Left lung (tissue), 10 donors: ENCODE results near the gene IFITM10. TPM values are rescaled to one million over a fixed set of nuclear protein-coding genes. Genes with fewer than 3 reads are reported as not detected.

Experiments
- ATAC-seq: fragments of 200-7000 bp; cut with Tn5 transposase; one replicate; pipeline ENCODE4 v1.9.1; 2020; ENCODE audit warnings: moderate library complexity
- DNase-seq, 4 donors: peaks; one replicate each; pipeline ENCODE4 v3.0.0-alpha.2; 2013 to 2020
- H3K27ac ChIP-seq, 2 donors: fragments of 200-600 bp; sonication (generic) in 1 of 2; one replicate each; pipeline versions ENCODE4 v1.5.0 to v1.8.0; 2020 to 2021
- H3K27me3 ChIP-seq, 2 donors: fragments of 200-600 bp; sonication (generic) in 1 of 2; one replicate each; pipeline versions ENCODE4 v1.5.0 to v1.8.0; 2020 to 2021
- H3K36me3 ChIP-seq, 2 donors: fragments of 200-600 bp; sonication (generic) in 1 of 2; one replicate each; pipeline versions ENCODE4 v1.5.0 to v1.8.0; 2020 to 2021
- H3K4me1 ChIP-seq, 2 donors: fragments of 200-600 bp; one replicate each; pipeline ENCODE4 v1.8.0; 2021
- H3K4me3 ChIP-seq, 2 donors: fragments of 200-600 bp; sonication (generic) in 1 of 2; one replicate each; pipeline versions ENCODE4 v1.5.0 to v1.8.0; 2020 to 2021; ENCODE audit warnings: mild to moderate bottlenecking in 1 of 2
- H3K9me3 ChIP-seq, 2 donors: fragments of 200-600 bp; sonication (generic) in 1 of 2; one replicate each; pipeline versions ENCODE4 v1.5.0 to v1.8.0; 2020 to 2021
- CTCF ChIP-seq, 2 donors: fragments of 200-600 bp; sonication (generic) in 1 of 2; IDR thresholded peaks; one replicate each; pipeline versions ENCODE4 v1.5.0 to v1.8.0; 2021; ENCODE audit warnings: antibody characterized with exemption in 2 of 2
- intact Hi-C, 2 donors: fragments of 100-400 bp; cut with DNase I; formaldehyde crosslinking; loops; one replicate each; pipeline versions ENCODE4 v1.11.2 to v1.14.2; 2022
- polyA plus RNA-seq, 6 donors: library from polyadenylated mRNA; unstranded; fragments of 120-200 nt; gene quantifications; one replicate each; pipeline ENCODE4 v1.2.1, GENCODE V29; 2013; ENCODE audit not compliant: insufficient read length in 6 of 6
- total RNA-seq, 2 donors: library from RNA; stranded (reverse); fragmentation: NEBNext Ultra II Directional; extraction: Animal tissue kit (Norgen Biotek cat#: 25700); gene quantifications; one replicate each; pipeline ENCODE4 v1.2.1, GENCODE V29; 2021
- donor health status: DM: no; HTN: yes; CAD: no.
- donor health status: DM: no; HTN: no; CAD: no.

The IFITM10 gene
- total and polyA plus RNA-seq, 8 donors: 0.07 to 16.5 (median 0.22) TPM; not detected in 1

GRCh38 chr11:1762537-1763302 is 12.3 kb upstream of the IFITM10 start:
- no peak for TF ChIP-seq CTCF (IDR thresholded peaks at IDR 0.05)
- Histone ChIP-seq H3K4me1 (peaks cover 29 to 63% of the 10 kb centered on the region in 2 donors), H3K4me3 (peak overlapping the region; percentile 78 to 98), H3K36me3 (peaks cover 0 to 43% of the 10 kb centered on the region in 2 donors), H3K27me3 (no peaks in the 10 kb centered on the region), H3K9me3 (no peaks in the 10 kb centered on the region), H3K27ac (peak overlapping the region; percentile 88 to 93)
- DNase-seq: peak in 2 of 4 donors; percentile 76 to 78
- ATAC-seq: peak; percentile 32
- intact Hi-C loops: no loop called here

GRCh38 chr11:1761857-1762536 is 11.6 kb upstream of the IFITM10 start:
- no peaks in the 10 kb centered on the region for H3K9me3 ChIP-seq
- intact Hi-C loops: no loop called here
- peaks cover 0 to 50% of the 10 kb centered on the region in 2 donors for H3K36me3 ChIP-seq
- ATAC-seq (no peak), DNase-seq (peak in 1 of 4 donors; percentile 76)
- no peak for TF ChIP-seq CTCF (IDR thresholded peaks at IDR 0.05)
- no peaks in the 10 kb centered on the region for H3K27me3 ChIP-seq
- H3K4me1 ChIP-seq: peaks cover 29 to 71% of the 10 kb centered on the region in 2 donors
- H3K4me3 ChIP-seq: peak overlapping the region; percentile 78 to 98
- H3K27ac ChIP-seq: peak overlapping the region; percentile 88 to 93

GRCh38 chr11:1761110-1761856 is 10.9 kb upstream of the IFITM10 start:
- Histone ChIP-seq H3K9me3 (no peaks in the 10 kb centered on the region), H3K4me1 (peaks cover 33 to 78% of the 10 kb centered on the region in 2 donors), H3K4me3 (peak overlapping the region; percentile 78 to 98), H3K36me3 (peaks cover 0 to 58% of the 10 kb centered on the region in 2 donors), H3K27me3 (no peaks in the 10 kb centered on the region), H3K27ac (peak overlapping the region; percentile 88 to 93)
- TF ChIP-seq CTCF (IDR thresholded peaks at IDR 0.05): no peak
- ATAC-seq (no peak), DNase-seq (peak in 2 of 4 donors; percentile 38 to 81)
- intact Hi-C loops: no loop called here

- ATAC-seq (peak; percentile 29), DNase-seq (peak in 3 of 4 donors; percentile 49 to 95 (median 91))
- Histone ChIP-seq H3K4me3 (peak overlapping the region in 1 of 2 donors; percentile 78), H3K4me1 (peaks cover 39 to 85% of the 10 kb centered on the region in 2 donors), H3K27ac (peak overlapping the region; percentile 88 to 93), H3K36me3 (peaks cover 0 to 65% of the 10 kb centered on the region in 2 donors), H3K9me3 (no peaks in the 10 kb centered on the region), H3K27me3 (no peaks in the 10 kb centered on the region)
- intact Hi-C loops: no loop called here
- TF ChIP-seq CTCF (IDR thresholded peaks at IDR 0.05): no peak
Observed at GRCh38 chr11:1760351-1761109, 10.1 kb upstream of the IFITM10 start.
